Measurements from ENCODE around the gene ZNF732. TPM values are rescaled to one million over a fixed set of nuclear protein-coding genes. Genes with fewer than 3 reads are reported as not detected.
"Not testable (repeated sequence)": the region's sequence is repeated elsewhere in the genome, so short reads cannot be mapped to it uniquely, and the experiment has no call there.

ZNF732 gene
- total RNA-seq, 6 experiments from 2014 or later, result not detected

GRCh38 chr4:328729-329128, 23.5 kb upstream of the ZNF732 start:
- ATAC-seq (no peak), DNase-seq (no peak)
- Histone ChIP-seq H3K9me3 (peaks cover 0 to 7% (median 0%) of the 10 kb centered on the region in 4 donors), H3K27me3 (no peaks in the 10 kb centered on the region), H3K36me3 (no peaks in the 10 kb centered on the region), H3K4me1 (no peaks in the 10 kb centered on the region), H3K27ac (no peak overlapping the region), H3K4me3 (no peak overlapping the region)
- no peak for TF ChIP-seq POLR2A (IDR thresholded peaks at IDR 0.05)
- TF ChIP-seq, protein P1, sequence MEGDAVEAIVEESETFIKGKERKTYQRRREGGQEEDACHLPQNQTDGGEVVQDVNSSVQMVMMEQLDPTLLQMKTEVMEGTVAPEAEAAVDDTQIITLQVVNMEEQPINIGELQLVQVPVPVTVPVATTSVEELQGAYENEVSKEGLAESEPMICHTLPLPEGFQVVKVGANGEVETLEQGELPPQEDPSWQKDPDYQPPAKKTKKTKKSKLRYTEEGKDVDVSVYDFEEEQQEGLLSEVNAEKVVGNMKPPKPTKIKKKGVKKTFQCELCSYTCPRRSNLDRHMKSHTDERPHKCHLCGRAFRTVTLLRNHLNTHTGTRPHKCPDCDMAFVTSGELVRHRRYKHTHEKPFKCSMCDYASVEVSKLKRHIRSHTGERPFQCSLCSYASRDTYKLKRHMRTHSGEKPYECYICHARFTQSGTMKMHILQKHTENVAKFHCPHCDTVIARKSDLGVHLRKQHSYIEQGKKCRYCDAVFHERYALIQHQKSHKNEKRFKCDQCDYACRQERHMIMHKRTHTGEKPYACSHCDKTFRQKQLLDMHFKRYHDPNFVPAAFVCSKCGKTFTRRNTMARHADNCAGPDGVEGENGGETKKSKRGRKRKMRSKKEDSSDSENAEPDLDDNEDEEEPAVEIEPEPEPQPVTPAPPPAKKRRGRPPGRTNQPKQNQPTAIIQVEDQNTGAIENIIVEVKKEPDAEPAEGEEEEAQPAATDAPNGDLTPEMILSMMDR (IDR thresholded peaks at IDR 0.05), result no peak
- intact Hi-C loops (cut with DNase I), result no loop called here
- WGBS (ENCODE audit: insufficient coverage, low coverage, low lambda C conversion rate, missing lambda C conversion rate), result 38% methylated on average over 8 of the region's 8 CpGs

GRCh38 chr4:314296-314903, 9.1 kb upstream of the ZNF732 start:
- no peaks in the 10 kb centered on the region for H3K4me1 ChIP-seq
- no peaks in the 10 kb centered on the region for H3K9me3 ChIP-seq
- no peaks in the 10 kb centered on the region for H3K27me3 ChIP-seq
- ATAC-seq (no peak), DNase-seq (no peak)
- H3K36me3 ChIP-seq, result no peaks in the 10 kb centered on the region
- H3K27ac ChIP-seq, result no peak overlapping the region
- intact Hi-C loops (cut with DNase I), result no loop called here
- 83% methylated on average over 1 of the region's 1 CpG for WGBS (ENCODE audit: insufficient coverage, low coverage, low lambda C conversion rate, missing lambda C conversion rate)
- H3K4me3 ChIP-seq, result no peak overlapping the region
- no peak for TF ChIP-seq POLR2A (IDR thresholded peaks at IDR 0.05)
- TF ChIP-seq, protein P1 (IDR thresholded peaks at IDR 0.05), result no peak

GRCh38 chr4:309807-310206, 4.5 kb upstream of the ZNF732 start:
- H3K4me1 ChIP-seq, result no peaks in the 10 kb centered on the region
- WGBS (ENCODE audit: insufficient coverage, low coverage, low lambda C conversion rate, missing lambda C conversion rate), result 21% methylated on average over 1 of the region's 1 CpG
- no peaks in the 10 kb centered on the region for H3K9me3 ChIP-seq
- DNase-seq (no peak), ATAC-seq (no peak)
- no peaks in the 10 kb centered on the region for H3K27me3 ChIP-seq
- H3K27ac ChIP-seq, result no peak overlapping the region
- H3K4me3 ChIP-seq, result no peak overlapping the region
- H3K36me3 ChIP-seq, result no peaks in the 10 kb centered on the region
- intact Hi-C loops (cut with DNase I), result no loop called here
- TF ChIP-seq, protein P1 (IDR thresholded peaks at IDR 0.05), result no peak
- no peak for TF ChIP-seq POLR2A (IDR thresholded peaks at IDR 0.05)

DNA sequence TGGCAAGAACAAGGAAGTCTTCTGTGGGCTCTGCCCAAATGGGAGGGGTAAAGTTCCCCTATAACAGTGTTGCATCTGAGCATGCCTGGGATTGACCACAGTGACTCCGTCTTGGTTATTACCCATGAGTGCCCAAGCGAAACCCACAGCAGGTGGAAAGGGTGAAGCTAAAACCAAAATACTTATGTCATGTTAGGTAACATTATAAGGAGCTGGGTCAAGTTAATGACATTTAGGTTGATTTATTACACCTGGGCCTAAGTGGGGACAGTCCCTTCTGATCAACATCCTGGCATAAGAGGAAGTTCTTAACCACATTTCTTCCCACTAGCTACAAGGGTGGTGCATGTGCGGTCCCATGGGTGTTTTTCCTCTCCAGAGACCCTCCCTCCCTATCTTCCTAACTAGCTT, 1.3 kb upstream of the ZNF732 start:
- no peak for TF ChIP-seq POLR2A (IDR thresholded peaks at IDR 0.05)
- TF ChIP-seq, protein P1 (IDR thresholded peaks at IDR 0.05), result no peak
- intact Hi-C loops (cut with DNase I), result no loop called here
- Histone ChIP-seq H3K9me3 (peaks cover 0 to 2% (median 0%) of the 10 kb centered on the region in 4 donors), H3K36me3 (no peaks in the 10 kb centered on the region), H3K27me3 (no peaks in the 10 kb centered on the region), H3K27ac (no peak overlapping the region), H3K4me1 (no peaks in the 10 kb centered on the region), H3K4me3 (no peak overlapping the region)
- DNase-seq (no peak), ATAC-seq (no peak)
- WGBS (ENCODE audit: insufficient coverage, low coverage, low lambda C conversion rate, missing lambda C conversion rate), result 53% methylated on average over 3 of the region's 3 CpGs

DNA sequence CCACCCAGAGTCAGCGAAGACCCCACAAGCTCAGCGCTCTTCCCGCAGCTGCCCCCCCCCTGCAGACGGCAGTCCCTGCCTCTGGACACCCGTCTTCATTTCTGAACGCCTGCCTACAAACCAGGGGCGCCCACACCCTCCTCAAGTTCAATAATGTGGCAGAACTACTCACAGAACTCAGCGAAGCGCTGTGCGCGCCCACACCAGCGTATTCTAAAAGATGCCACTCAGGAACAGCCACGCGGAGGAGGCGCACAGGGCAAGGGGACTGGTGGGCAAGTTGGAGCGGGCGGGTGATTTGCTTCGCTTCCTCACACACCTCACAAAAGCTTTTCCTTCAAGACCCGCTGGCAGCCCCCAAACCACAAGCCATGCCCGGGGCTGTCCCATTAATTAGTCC, 758 bp downstream of the ZNF732 start:
- intact Hi-C loops (cut with DNase I); ATAC-seq; H3K27ac ChIP-seq; H3K36me3 ChIP-seq; H3K9me3 ChIP-seq; H3K27me3 ChIP-seq; DNase-seq; H3K4me3 ChIP-seq; H3K4me1 ChIP-seq: not testable (repeated sequence)
- WGBS (ENCODE audit: insufficient coverage, low coverage, low lambda C conversion rate, missing lambda C conversion rate), result 13% methylated on average over 7 of the region's 20 CpGs

Measured in right lobe of liver (tissue), 6 donors.